Cerebellar cortex (tissue), 1 donor: ENCODE data around the gene PEAR1.

Experiments
- DNase-seq: peaks from one replicate; pipeline ENCODE4 v3.0.0-alpha.2; 2015; ENCODE audit warnings: low spot score

PEAR1 gene

GRCh38 chr1:156881663-156882062 is 11.9 kb upstream of the PEAR1 start:
- no peak for DNase-seq

- no peak for DNase-seq
Measured at GRCh38 chr1:156882543-156882942, 11.0 kb upstream of the PEAR1 start.

GRCh38 chr1:156883919-156884318 is 9.6 kb upstream of the PEAR1 start:
- no peak for DNase-seq

- DNase-seq: no peak
Measured at GRCh38 chr1:156884560-156885184, 8.8 kb upstream of the PEAR1 start.

DNA sequence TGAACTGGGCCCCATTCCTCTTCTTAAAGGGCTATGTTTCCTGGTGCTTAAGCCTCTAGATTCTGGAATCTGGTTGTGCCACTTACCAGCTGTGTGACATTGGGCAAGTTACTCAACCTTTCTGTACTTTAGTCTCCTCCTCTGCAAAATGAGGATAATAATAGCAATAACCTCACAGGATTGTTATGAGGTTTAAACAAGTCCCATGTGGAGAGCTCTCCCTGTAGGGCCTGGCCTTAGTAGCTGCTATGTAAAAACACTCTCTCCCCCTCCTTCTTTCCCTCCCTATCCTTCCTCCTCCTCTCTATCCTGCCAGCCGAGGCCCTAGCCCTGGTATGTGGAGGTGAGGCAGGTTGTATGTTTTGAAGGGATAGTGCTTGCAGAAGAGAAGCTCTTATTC is 8.2 kb upstream of the PEAR1 start:
- no peak for DNase-seq

DNA sequence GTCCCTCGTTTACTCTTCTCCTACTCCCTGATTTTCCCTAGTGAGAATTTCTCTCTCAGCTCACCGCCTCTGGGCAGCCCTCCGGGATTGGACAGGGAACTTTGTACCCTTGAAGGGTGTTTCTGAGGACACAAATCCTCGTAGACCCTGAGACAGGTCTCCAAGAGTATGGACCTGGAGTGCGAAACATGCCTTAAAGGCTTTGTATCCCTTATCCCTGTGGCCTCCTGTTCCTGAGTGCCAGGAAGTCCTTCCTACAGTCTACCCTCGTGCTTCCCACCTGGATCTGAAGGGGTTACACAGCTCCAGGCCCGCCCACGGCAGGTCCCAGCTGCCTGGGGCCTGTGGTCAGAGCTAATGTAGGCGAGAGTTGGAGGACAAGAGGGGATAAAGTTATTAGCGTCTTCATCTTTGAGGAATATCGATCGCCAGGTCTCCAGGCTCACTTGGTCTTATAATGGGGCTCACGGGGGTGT is 7.6 kb upstream of the PEAR1 start:
- no peak for DNase-seq

- DNase-seq: no peak
Measured at GRCh38 chr1:156886583-156887281, 6.8 kb upstream of the PEAR1 start.

DNA sequence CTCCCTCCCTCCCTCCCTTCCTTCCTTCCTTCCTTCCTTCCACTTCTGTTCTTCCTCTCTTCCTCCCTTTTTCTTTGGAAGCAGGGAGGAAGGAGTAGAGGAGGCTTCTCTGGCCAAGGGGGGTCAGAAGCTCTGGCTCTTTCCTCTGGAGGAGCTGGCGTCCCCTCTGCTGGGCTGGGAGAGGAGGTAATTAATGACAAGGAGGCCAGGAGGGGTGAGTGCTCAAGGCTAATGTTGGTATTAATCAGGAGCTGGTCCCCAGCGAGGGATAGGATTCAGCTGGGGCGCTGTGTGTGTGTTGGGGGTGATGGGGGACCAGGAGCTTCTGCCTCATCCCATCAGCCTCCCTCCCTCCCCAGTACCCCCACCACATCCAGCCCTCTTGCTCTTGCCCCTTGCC is 6.2 kb upstream of the PEAR1 start:
- no peak for DNase-seq

DNA sequence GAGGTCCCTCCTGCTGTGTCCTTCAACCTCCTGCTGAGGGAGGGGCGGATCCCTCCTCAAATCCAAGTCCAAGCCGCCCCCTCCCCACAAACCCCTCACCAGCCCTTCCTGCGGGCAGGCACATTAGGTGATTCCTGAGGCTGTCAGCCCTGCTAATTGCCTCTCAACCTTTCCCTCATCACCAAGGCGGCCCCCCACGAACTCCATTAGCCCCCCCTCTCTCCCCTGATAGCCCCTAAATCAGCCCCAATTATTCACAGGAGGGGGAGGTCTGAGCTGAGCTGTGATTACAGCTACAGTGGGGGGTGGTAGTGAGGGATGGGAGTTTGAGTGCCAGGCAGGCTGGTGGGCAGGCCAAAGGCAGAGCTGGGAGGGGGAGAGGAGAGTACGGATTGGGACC is 5.8 kb upstream of the PEAR1 start:
- no peak for DNase-seq

GRCh38 chr1:156889802-156890580 is 3.5 kb upstream of the PEAR1 start:
- DNase-seq: peak; percentile 88

DNA sequence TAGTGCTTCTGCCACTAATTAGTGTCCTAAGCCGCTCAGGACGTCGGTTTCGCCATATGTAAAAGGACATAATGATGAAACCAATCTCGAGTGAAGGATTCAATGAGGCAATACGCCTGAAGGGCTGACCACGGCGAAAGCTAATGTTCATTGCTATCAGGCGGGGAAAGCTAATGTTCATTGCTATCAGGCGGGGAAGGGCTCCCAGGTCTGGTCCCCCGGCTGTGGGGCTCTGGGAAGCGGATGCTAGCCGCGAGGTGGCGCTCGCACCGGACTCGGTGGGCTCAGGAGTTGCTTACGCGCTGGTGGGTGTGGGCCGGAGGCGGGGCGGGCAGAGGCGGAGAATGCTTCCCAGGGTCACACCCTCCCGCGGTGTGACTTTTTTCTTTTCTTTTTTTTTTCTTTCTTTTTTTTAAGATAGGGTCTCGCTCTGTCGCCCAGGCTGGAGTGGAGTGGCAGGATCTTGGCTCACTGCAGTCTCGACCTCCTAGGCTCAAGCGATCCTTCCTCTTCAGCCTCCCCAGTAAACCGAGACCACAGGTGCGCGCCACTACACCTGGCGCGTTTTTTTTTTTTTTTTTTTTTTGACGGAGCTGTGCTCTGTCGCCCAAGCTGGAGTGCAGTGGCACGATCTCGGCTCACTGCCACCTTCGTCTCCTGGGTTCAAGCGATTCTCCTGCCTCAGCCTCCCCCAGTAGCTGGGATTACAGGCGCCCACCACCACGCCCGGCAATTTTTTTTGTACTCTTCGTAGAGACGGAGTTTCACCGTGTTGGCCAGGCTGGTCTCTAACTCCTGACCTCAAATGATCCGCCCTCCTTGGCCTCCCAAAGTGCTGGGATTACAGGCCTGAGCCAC is 1.1 kb upstream of the PEAR1 start:
- DNase-seq: peak; percentile 83

DNA sequence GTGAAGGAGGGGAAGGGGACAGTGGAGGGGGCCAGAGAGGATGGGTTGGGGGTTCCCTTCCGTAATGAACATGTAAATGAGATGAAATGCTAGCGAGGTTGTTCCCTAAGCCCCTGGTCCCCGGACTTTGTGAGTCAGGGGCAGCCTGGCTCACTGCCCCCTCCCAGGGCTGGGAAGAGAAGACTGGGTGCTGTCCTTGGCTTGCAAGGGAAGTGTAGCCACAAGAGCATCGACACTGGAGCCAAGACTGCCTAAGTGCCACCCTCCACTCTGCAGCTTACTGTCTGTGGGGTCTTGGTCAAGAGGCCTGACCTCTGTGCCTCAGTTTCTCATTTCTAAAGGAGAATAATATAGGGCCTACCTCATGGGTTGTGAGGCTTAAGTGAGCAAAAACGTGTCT is 483 bp downstream of the PEAR1 start:
- DNase-seq: no peak

- DNase-seq: no peak
Measured at GRCh38 chr1:156894711-156895454, 1.4 kb downstream of the PEAR1 start.

DNA sequence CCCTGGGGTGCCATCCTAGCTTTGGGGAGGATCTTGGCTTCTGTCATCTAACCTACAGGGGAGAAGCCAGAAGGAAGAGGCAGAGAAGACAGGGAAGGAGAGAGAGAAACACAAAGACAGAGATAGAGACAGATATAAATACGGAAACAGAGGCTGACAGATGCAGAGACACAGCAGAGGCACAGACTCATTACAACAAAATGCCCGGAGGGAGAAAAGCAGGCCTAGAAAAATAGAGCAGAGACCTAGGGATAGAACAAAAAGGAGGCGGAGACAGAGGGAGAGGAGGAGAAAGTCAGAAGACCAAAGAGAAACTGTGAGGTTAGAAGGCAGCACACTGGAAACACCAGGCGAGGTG is 1.9 kb downstream of the PEAR1 start:
- peak; percentile 55 for DNase-seq

- DNase-seq: no peak
Measured at GRCh38 chr1:156895927-156896326, 2.4 kb downstream of the PEAR1 start.

DNA sequence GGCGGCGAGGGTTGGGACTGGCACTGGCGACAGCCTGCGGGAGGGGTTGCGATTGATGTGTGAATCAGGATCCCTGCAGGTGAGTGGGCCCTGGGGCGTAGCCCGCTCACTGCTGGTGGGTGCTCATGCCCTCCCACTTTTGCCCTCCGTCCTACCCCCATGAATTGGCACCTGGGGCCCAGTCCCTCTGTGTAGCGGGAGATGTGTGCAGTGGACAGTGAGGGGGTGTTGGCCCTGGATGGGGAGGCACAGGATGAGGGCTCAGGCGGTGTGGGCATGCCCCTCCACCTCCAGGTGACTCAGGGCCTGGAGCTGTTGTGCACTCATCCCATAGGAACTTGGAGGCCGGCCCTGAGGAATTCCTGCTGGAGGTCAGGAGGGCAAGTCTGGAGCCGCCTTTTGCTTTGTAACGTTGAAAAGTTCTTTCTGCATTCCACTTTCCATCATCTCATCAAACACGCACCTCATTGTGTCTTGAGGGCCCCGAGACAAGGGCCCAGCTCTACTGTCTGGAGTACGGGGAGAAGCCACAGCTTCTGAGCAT is 3.0 kb downstream of the PEAR1 start:
- peak; percentile 46 for DNase-seq

- DNase-seq: no peak
Measured at GRCh38 chr1:156897078-156897825, 3.7 kb downstream of the PEAR1 start.

GRCh38 chr1:156898161-156898566 is 4.6 kb downstream of the PEAR1 start:
- DNase-seq: no peak

- no peak for DNase-seq
Measured at GRCh38 chr1:156898971-156899664, 5.6 kb downstream of the PEAR1 start.
